ENCODE data around the gene DDX3X. TPM values are rescaled to one million over a fixed set of nuclear protein-coding genes. Genes with fewer than 3 reads are reported as not detected.
"Not testable (repeated sequence)": the region's sequence is repeated elsewhere in the genome, so short reads cannot be mapped to it uniquely, and the experiment has no call there.

The DDX3X gene
- total RNA-seq, 1 experiment from 2014 or later, result 338 TPM

- no peaks in the 10 kb centered on the region for H3K27me3 Mint-ChIP-seq (ENCODE audit: low read depth)
- no peaks in the 10 kb centered on the region for H3K79me2 ChIP-seq (ENCODE audit: insufficient read depth, low read length)
- no peaks in the 10 kb centered on the region for H3K27me3 ChIP-seq (ENCODE audit: insufficient read depth, low read length)
- peaks cover 57% of the 10 kb centered on the region in 2 experiments for H3K9me3 Mint-ChIP-seq
- H3K23ac ChIP-seq (ENCODE audit: insufficient read length, low read depth, low read length), result no peak overlapping the region
- no peaks in the 10 kb centered on the region for H3K9me3 ChIP-seq (ENCODE audit: control insufficient read depth, low read depth, low read length)
- no peak for TF ChIP-seq CTCF (conservative IDR thresholded peaks at IDR 0.05)
- H3K4me3 Mint-ChIP-seq, result no peak overlapping the region
- no peak overlapping the region for H2BK5ac ChIP-seq (ENCODE audit: insufficient read length, low read length)
- no peak overlapping the region for H3K56ac ChIP-seq (ENCODE audit: insufficient read length, low read depth, low read length)
- H4K5ac ChIP-seq (ENCODE audit: insufficient read length, low read depth, low read length), result no peak overlapping the region
- no peak overlapping the region for H2AFZ ChIP-seq (ENCODE audit: low read length)
- no peaks in the 10 kb centered on the region for H4K20me1 ChIP-seq (ENCODE audit: control insufficient read depth, insufficient read depth, insufficient read length)
- no CpG with 5 or more reads among the region's 4 CpGs for WGBS (ENCODE audit: extremely low coverage, insufficient read length, low lambda C conversion rate)
- H2BK12ac ChIP-seq (ENCODE audit: insufficient read length, low read depth, low read length), result no peak overlapping the region
- H3K27ac ChIP-seq (ENCODE audit: insufficient read length, low read depth, low read length), result no peak overlapping the region
- H3K4me2 ChIP-seq (ENCODE audit: insufficient read depth, insufficient read length, low read length), result no peak overlapping the region
- H4K8ac ChIP-seq (replicated peaks; ENCODE audit: insufficient read length, low read depth, low read length), result no peak overlapping the region
- H3K4me1 Mint-ChIP-seq, result peaks cover 5 to 6% of the 10 kb centered on the region in 2 experiments; a peak in 3 of 4 replicates
- H3K4me1 ChIP-seq (ENCODE audit: insufficient read depth, low read length), result peaks cover 2% of the 10 kb centered on the region; the same call in 1 of the 2 replicates
- no peaks in the 10 kb centered on the region for H3K79me1 ChIP-seq (ENCODE audit: insufficient read depth, low read depth, low read length, poor library complexity, severe bottlenecking)
- H3K36me3 Mint-ChIP-seq (ENCODE audit: insufficient read depth in 1 of 3, low read depth in 3 of 3), result peaks cover 2 to 10% (median 5%) of the 10 kb centered on the region in 3 experiments; a peak in 6 of 7 replicates
- no peak overlapping the region for H3T11ph ChIP-seq (ENCODE audit: low read length)
- H3K14ac ChIP-seq (ENCODE audit: insufficient read depth, low read length), result no peak overlapping the region
- no peaks in the 10 kb centered on the region for H3K23me2 ChIP-seq (ENCODE audit: insufficient read length, low read depth, low read length, poor library complexity, severe bottlenecking)
- no peak overlapping the region for H2BK15ac ChIP-seq (ENCODE audit: low read depth, low read length)
- no peak overlapping the region for H2AK5ac ChIP-seq (ENCODE audit: insufficient read length, low read length)
- H3K4ac ChIP-seq (ENCODE audit: low read depth, low read length), result no peak overlapping the region
- no peak overlapping the region for H3K18ac ChIP-seq (ENCODE audit: insufficient read length, low read depth, low read length)
- no peak overlapping the region for H3K9ac ChIP-seq (ENCODE audit: extremely low read depth, insufficient read length, low read length)
- DNase-seq, result no peak
- no peak overlapping the region for H2BK120ac ChIP-seq (ENCODE audit: low read depth, low read length, poor library complexity, severe bottlenecking)
- no peak overlapping the region for H3K27ac Mint-ChIP-seq
- H4K91ac ChIP-seq (ENCODE audit: insufficient read length, low read depth, low read length), result no peak overlapping the region
- no peak overlapping the region for H2BK20ac ChIP-seq (ENCODE audit: low read depth, low read length, poor library complexity, severe bottlenecking)
Measured at GRCh38 chrX:41369152-41369551, 35.2 kb downstream of the DDX3X start.

- not testable (repeated sequence) for H3K36me3 Mint-ChIP-seq (ENCODE audit: insufficient read depth in 1 of 3, low read depth in 3 of 3); H2BK120ac ChIP-seq (ENCODE audit: low read depth, low read length, poor library complexity, severe bottlenecking); H4K5ac ChIP-seq (ENCODE audit: insufficient read length, low read depth, low read length); H4K20me1 ChIP-seq (ENCODE audit: control insufficient read depth, insufficient read depth, insufficient read length); H3K4ac ChIP-seq (ENCODE audit: low read depth, low read length); H3K4me1 Mint-ChIP-seq; H2BK15ac ChIP-seq (ENCODE audit: low read depth, low read length); H3K56ac ChIP-seq (ENCODE audit: insufficient read length, low read depth, low read length); H3K79me1 ChIP-seq (ENCODE audit: insufficient read depth, low read depth, low read length, poor library complexity, severe bottlenecking); H3T11ph ChIP-seq (ENCODE audit: low read length); H2BK12ac ChIP-seq (ENCODE audit: insufficient read length, low read depth, low read length); H2AFZ ChIP-seq (ENCODE audit: low read length); H4K91ac ChIP-seq (ENCODE audit: insufficient read length, low read depth, low read length); H3K23ac ChIP-seq (ENCODE audit: insufficient read length, low read depth, low read length); H3K27me3 Mint-ChIP-seq (ENCODE audit: low read depth); H3K27ac ChIP-seq (ENCODE audit: insufficient read length, low read depth, low read length); H3K4me2 ChIP-seq (ENCODE audit: insufficient read depth, insufficient read length, low read length); H3K23me2 ChIP-seq (ENCODE audit: insufficient read length, low read depth, low read length, poor library complexity, severe bottlenecking); H3K14ac ChIP-seq (ENCODE audit: insufficient read depth, low read length); H3K4me3 Mint-ChIP-seq; H3K18ac ChIP-seq (ENCODE audit: insufficient read length, low read depth, low read length); H3K9me3 ChIP-seq (ENCODE audit: control insufficient read depth, low read depth, low read length); H3K27me3 ChIP-seq (ENCODE audit: insufficient read depth, low read length); H2BK5ac ChIP-seq (ENCODE audit: insufficient read length, low read length); H3K9ac ChIP-seq (ENCODE audit: extremely low read depth, insufficient read length, low read length); H3K79me2 ChIP-seq (ENCODE audit: insufficient read depth, low read length); H3K4me1 ChIP-seq (ENCODE audit: insufficient read depth, low read length); H3K27ac Mint-ChIP-seq; DNase-seq; H4K8ac ChIP-seq (replicated peaks; ENCODE audit: insufficient read length, low read depth, low read length); H2BK20ac ChIP-seq (ENCODE audit: low read depth, low read length, poor library complexity, severe bottlenecking); H2AK5ac ChIP-seq (ENCODE audit: insufficient read length, low read length)
- no CpG with 5 or more reads among the region's 5 CpGs for WGBS (ENCODE audit: extremely low coverage, insufficient read length, low lambda C conversion rate)
- H3K9me3 Mint-ChIP-seq, result peaks cover 55 to 63% of the 10 kb centered on the region in 2 experiments
Measured at GRCh38 chrX:41371575-41371974, 37.6 kb downstream of the DDX3X start.
